ENCODE results near the gene SLC2A11.

SLC2A11 gene

DNA sequence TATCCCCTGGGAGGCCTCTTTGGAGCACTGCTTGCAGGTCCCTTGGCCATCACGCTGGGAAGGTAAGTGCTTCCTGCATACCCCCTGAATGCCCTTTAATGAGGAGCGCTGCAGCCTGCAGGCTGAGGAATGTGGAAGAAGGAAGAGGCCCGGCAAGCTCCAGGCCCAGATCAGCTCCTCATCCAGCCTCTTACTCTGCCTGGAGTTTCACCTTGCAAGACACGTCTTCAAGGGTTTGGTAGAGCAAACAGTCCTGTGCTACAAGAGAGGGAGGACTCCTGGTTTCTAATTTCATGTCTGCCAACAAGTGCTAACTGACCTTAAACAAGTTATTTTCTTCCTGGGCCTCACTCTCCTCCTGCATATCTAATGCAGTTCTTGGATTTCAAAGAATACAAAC is 10.9 kb downstream of the SLC2A11 start:
- TF ChIP-seq, protein P1, sequence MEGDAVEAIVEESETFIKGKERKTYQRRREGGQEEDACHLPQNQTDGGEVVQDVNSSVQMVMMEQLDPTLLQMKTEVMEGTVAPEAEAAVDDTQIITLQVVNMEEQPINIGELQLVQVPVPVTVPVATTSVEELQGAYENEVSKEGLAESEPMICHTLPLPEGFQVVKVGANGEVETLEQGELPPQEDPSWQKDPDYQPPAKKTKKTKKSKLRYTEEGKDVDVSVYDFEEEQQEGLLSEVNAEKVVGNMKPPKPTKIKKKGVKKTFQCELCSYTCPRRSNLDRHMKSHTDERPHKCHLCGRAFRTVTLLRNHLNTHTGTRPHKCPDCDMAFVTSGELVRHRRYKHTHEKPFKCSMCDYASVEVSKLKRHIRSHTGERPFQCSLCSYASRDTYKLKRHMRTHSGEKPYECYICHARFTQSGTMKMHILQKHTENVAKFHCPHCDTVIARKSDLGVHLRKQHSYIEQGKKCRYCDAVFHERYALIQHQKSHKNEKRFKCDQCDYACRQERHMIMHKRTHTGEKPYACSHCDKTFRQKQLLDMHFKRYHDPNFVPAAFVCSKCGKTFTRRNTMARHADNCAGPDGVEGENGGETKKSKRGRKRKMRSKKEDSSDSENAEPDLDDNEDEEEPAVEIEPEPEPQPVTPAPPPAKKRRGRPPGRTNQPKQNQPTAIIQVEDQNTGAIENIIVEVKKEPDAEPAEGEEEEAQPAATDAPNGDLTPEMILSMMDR (IDR thresholded peaks at IDR 0.05), result no peak
- H3K4me1 ChIP-seq (ENCODE audit: control insufficient read depth in 1 of 2, insufficient read depth in 1 of 2, low read depth in 1 of 2, low read length in 1 of 2), result no peaks in the 10 kb centered on the region
- no peak overlapping the region for H3K4me3 ChIP-seq (ENCODE audit: low read depth in 1 of 2, low read length in 1 of 2)
- H3K9me3 ChIP-seq, result no peaks in the 10 kb centered on the region
- H3K27me3 ChIP-seq, result no peaks in the 10 kb centered on the region
- H3K27ac ChIP-seq, result no peak overlapping the region
- H3K36me3 ChIP-seq, result no peaks in the 10 kb centered on the region

DNA sequence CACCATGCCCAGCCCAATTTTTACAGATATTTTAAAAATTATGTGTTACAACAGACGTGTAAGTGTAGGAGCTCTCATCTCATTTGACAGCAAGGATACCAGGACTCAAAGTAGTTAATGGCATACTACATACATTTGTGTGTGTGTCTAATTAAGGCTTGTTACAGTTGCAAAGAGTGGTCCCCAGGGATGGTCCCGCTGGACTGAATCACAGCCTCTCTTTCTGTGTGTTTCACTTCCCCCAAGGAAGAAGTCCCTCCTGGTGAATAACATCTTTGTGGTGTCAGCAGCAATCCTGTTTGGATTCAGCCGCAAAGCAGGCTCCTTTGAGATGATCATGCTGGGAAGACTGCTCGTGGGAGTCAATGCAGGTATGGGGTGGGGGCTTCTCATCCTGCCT is 17.2 kb downstream of the SLC2A11 start:
- Histone ChIP-seq H3K4me3 (ENCODE audit: low read depth in 1 of 2, low read length in 1 of 2) (no peak overlapping the region), H3K27me3 (no peaks in the 10 kb centered on the region), H3K4me1 (ENCODE audit: control insufficient read depth in 1 of 2, insufficient read depth in 1 of 2, low read depth in 1 of 2, low read length in 1 of 2) (no peaks in the 10 kb centered on the region), H3K36me3 (no peaks in the 10 kb centered on the region), H3K9me3 (no peaks in the 10 kb centered on the region), H3K27ac (no peak overlapping the region)
- TF ChIP-seq, protein P1 (IDR thresholded peaks at IDR 0.05), result no peak

DNA sequence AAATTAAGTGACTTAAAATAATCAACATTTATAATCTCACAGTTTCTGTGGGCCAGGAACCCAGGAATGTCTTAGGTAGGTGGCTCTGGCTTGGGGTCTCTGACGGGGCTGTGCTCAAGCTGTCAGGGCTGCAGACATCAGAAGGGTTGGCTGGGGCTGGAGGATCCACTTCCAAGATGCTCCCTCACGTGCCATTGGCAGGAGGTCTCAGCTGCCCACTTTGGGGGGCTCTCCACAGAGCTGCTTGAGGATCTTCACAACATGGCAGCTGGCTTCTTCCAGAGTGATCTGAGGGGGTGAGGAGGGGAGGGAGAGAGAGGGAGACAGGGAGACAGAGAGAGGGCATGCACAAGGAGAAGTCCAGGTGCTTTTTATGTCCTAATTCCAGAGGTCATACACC is 18.1 kb downstream of the SLC2A11 start:
- Histone ChIP-seq H3K27me3 (no peaks in the 10 kb centered on the region), H3K9me3 (no peaks in the 10 kb centered on the region)
- TF ChIP-seq, protein P1 (IDR thresholded peaks at IDR 0.05), result no peak

DNA sequence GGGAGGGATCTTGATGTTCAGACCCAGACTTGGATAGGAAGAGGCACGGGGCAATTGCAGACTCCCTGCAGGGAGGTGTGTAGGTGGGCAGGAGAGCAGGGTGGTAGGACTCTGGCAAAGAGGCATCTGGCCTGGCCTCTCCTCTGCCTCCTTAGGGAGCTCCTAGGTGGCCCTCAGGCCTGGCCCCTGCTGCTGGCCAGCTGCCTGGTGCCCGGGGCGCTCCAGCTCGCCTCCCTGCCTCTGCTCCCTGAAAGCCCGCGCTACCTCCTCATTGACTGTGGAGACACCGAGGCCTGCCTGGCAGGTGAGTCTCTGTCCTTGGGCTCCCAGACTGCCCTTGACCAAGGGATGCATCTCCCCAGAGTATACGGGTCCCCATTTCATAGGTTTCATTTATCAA is 19.9 kb downstream of the SLC2A11 start:
- Histone ChIP-seq H3K9me3 (no peaks in the 10 kb centered on the region), H3K27me3 (no peaks in the 10 kb centered on the region), H3K4me3 (ENCODE audit: low read depth in 1 of 2, low read length in 1 of 2) (no peak overlapping the region), H3K4me1 (ENCODE audit: control insufficient read depth in 1 of 2, insufficient read depth in 1 of 2, low read depth in 1 of 2, low read length in 1 of 2) (no peaks in the 10 kb centered on the region), H3K27ac (no peak overlapping the region), H3K36me3 (no peaks in the 10 kb centered on the region)
- TF ChIP-seq, protein P1 (IDR thresholded peaks at IDR 0.05), result no peak

More for the DNA sequence above, 18.1 kb downstream of the SLC2A11 start:
- Histone ChIP-seq H3K4me1 (ENCODE audit: control insufficient read depth in 1 of 2, insufficient read depth in 1 of 2, low read depth in 1 of 2, low read length in 1 of 2) (no peaks in the 10 kb centered on the region), H3K36me3 (no peaks in the 10 kb centered on the region), H3K27ac (no peak overlapping the region), H3K4me3 (ENCODE audit: low read depth in 1 of 2, low read length in 1 of 2) (no peak overlapping the region)

DNA sequence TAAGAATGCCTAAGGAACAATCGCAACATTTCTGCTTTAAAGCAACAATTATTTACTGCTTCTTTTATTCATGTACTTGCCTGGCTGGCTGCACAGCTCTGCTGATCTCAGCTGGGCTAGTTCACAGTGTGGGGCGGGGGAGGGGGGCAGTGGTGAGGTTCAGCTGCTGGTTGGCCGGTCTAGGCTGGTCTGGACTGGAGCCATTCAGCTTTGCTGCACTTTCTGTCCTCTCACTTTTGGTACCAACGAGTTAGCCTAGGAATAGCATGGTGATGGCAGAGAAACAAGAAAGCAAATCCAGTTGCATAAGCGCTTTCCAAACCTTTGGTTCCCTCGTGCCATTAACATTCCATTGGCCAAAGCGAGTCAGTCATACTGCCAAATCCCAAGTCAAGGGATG is 20.5 kb downstream of the SLC2A11 start:
- Histone ChIP-seq H3K4me1 (ENCODE audit: control insufficient read depth in 1 of 2, insufficient read depth in 1 of 2, low read depth in 1 of 2, low read length in 1 of 2) (no peaks in the 10 kb centered on the region), H3K27me3 (no peaks in the 10 kb centered on the region), H3K4me3 (ENCODE audit: low read depth in 1 of 2, low read length in 1 of 2) (no peak overlapping the region), H3K36me3 (no peaks in the 10 kb centered on the region), H3K27ac (no peak overlapping the region), H3K9me3 (no peaks in the 10 kb centered on the region)
- TF ChIP-seq, protein P1 (IDR thresholded peaks at IDR 0.05), result no peak

DNA sequence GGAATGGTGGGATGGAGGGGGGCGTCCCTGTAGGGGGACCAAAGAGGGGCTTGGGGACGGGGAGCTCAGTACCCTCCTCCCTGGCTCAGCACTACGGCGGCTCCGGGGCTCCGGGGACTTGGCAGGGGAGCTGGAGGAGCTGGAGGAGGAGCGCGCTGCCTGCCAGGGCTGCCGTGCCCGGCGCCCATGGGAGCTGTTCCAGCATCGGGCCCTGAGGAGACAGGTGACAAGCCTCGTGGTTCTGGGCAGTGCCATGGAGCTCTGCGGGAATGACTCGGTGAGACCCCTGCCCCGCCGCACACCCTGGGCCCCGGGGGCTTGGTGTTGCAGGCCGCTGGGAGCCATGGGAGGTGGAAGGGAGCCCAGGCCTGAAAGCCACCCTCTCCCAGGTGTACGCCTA is 24.7 kb downstream of the SLC2A11 start:
- Histone ChIP-seq H3K27ac (no peak overlapping the region), H3K36me3 (no peaks in the 10 kb centered on the region), H3K27me3 (no peaks in the 10 kb centered on the region), H3K4me3 (ENCODE audit: low read depth in 1 of 2, low read length in 1 of 2) (no peak overlapping the region), H3K4me1 (ENCODE audit: control insufficient read depth in 1 of 2, insufficient read depth in 1 of 2, low read depth in 1 of 2, low read length in 1 of 2) (no peaks in the 10 kb centered on the region), H3K9me3 (no peaks in the 10 kb centered on the region)
- TF ChIP-seq, protein P1 (IDR thresholded peaks at IDR 0.05), result no peak
